GM12872 (cell line): ENCODE measurements around the gene BRD3OS.

Experiments
- CTCF ChIP-seq: IDR thresholded peaks from 3 replicates; pipeline ENCODE4 v1.5.1; 2011; ENCODE audit warnings: low read depth, mild to moderate bottlenecking, low read length, moderate library complexity; ENCODE audit not compliant: insufficient read depth

BRD3OS gene

DNA sequence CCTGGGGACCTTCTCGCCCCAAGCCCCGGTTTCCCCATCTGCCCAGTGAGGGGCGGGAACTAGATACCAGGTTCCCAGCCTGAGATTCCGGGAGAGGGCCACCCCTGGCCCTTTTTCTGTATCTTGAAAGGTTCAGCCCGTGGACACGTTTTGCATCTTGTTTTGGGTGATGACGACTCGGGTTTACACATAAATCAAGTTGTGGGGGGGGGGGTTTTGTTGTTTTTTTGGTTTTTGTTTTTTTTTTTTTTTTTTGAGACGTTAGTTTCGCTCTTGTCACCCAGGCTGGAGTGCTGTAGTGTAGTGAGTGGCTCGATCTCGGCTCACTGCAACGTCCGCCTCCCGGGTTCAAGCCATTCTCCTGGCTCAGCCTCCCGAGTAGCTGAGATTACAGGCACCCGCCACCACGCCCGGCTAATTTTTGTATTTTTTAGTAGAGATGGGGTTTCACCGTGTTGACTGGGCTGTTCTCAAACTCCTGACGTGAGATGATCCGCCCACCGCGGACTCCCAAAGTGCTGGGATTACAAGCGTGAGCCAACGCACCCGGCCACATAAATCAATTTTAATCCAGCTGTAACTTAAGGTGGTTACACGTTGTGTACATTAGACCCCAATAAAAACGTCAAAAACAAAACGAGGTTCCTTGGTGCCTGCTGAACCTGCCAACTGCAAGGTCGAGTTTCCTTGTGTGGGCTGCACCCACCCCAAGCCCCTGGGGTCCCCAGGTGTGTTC is 43.6 kb downstream of the BRD3OS start:
- no peak for TF ChIP-seq CTCF

DNA sequence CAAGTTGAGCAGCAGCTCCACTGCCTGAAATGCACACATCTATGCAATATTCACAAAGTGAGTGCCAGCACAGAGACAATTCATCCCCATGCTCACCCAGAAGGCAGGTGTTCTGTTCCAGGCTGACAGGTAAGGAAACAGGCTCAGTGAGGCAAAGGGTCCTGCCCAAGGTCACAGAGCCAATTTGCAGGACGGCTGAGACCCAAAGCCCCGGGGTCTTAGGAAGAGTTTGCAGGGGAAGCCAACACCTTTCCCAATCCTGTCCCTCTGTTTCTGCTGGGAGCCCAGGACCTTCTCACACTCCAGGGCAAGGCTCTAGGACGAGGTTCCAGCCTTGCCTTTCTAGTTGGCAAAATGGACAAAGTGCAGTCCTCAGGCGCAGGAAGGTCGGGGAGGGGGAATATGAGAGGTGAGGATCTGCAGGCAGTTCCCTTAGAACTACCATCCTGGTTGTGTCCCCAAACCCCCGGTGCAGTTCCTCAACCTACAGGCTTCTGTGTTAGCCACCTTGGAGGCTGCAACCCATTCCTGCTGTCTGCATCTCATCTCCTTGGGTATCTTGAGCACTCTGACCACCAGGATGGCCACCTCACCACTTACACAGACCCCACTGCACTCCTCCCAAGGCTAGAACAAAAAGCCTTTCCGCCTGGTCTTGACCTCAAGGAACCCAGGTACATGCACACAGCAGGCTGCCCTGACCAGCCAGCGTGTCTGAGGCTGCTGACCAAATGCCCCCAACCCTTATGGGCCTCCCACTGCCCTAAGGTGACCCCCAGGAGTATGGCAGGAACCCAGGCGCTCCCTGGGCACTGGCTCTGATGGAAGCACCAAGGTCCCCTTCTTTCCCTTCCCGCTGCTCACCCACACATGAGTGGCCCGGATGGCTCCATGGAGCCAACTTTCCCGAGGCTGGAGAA is 44.5 kb downstream of the BRD3OS start:
- no peak for TF ChIP-seq CTCF

- no peak for TF ChIP-seq CTCF
Measured at GRCh38 chr9:134071149-134071548, 45.9 kb downstream of the BRD3OS start.

DNA sequence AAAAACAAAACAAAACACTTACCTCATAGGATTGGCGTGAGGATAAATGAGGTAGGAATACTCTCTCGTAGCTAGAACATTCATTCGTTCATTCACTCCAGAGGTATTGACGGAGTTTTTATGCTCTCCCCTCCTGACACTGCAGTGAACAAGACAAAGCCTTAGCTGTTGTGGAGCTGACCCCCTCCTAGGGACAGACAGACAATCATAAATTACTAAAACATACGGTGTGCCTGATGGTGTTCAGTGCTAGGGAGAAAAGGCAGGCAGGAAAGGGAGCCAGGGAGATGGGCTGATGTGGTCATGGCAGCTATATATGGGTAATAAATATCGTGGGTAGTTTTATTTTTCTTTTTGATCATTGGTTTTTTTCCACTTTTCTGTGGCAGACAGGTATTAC is 48.2 kb downstream of the BRD3OS start:
- TF ChIP-seq CTCF, result no peak

GRCh38 chr9:134076644-134077043 is 51.4 kb downstream of the BRD3OS start:
- TF ChIP-seq CTCF, result no peak
